GM12875 (cell line): Measurements from ENCODE around the gene OR2K2.
"Not testable (repeated sequence)": the region's sequence is repeated elsewhere in the genome, so short reads cannot be mapped to it uniquely, and the experiment has no call there.

Experiments
- H3K4me3 ChIP-seq: one replicate; pipeline ENCODE4 v1.5.1; 2011; ENCODE audit warnings: low read depth, low read length, control low read depth
- TF ChIP-seq, protein P1 (sequence below): IDR thresholded peaks from 2 replicates; pipeline ENCODE4 v1.5.1; 2011; ENCODE audit warnings: low read depth, mild to moderate bottlenecking, control low read depth, inconsistent platforms, low read length, moderate library complexity, borderline replicate concordance; ENCODE audit not compliant: insufficient read depth

OR2K2 gene

DNA sequence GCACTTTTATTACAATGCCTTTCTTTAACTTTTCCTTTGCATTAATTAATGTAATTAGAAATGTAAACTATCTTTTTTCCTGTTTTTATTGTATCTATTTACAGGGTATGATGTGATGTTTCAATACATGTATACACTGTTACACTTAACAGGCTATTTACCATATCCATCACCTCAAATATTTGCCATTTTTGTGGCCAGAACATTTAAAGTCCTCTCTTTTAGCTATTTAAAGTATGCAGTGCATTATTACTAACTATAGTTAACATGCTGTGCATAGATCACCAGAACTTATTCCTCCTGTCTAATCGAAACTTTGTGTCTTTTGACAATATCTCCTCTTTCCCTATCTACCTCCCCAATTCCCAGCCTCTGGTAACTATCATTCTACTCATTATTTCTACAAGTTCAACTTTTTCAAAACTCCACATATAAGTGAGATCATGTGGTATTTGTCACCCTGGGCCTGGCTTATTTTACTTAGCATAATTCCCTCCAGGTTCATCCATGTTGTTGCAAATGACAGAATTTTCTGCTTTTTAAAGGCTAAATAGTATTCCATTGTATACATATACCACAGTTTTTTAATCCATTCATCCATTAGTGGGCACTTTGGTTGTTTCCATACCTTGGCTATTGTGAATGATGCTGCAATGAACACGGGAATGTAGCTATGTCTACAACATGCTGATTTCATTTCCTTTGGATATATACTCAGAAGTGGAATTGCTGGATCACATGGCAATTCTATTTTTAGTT, 32.8 kb downstream of the OR2K2 start:
- TF ChIP-seq, protein P1, sequence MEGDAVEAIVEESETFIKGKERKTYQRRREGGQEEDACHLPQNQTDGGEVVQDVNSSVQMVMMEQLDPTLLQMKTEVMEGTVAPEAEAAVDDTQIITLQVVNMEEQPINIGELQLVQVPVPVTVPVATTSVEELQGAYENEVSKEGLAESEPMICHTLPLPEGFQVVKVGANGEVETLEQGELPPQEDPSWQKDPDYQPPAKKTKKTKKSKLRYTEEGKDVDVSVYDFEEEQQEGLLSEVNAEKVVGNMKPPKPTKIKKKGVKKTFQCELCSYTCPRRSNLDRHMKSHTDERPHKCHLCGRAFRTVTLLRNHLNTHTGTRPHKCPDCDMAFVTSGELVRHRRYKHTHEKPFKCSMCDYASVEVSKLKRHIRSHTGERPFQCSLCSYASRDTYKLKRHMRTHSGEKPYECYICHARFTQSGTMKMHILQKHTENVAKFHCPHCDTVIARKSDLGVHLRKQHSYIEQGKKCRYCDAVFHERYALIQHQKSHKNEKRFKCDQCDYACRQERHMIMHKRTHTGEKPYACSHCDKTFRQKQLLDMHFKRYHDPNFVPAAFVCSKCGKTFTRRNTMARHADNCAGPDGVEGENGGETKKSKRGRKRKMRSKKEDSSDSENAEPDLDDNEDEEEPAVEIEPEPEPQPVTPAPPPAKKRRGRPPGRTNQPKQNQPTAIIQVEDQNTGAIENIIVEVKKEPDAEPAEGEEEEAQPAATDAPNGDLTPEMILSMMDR = no peak
- no peak overlapping the region for H3K4me3 ChIP-seq

DNA sequence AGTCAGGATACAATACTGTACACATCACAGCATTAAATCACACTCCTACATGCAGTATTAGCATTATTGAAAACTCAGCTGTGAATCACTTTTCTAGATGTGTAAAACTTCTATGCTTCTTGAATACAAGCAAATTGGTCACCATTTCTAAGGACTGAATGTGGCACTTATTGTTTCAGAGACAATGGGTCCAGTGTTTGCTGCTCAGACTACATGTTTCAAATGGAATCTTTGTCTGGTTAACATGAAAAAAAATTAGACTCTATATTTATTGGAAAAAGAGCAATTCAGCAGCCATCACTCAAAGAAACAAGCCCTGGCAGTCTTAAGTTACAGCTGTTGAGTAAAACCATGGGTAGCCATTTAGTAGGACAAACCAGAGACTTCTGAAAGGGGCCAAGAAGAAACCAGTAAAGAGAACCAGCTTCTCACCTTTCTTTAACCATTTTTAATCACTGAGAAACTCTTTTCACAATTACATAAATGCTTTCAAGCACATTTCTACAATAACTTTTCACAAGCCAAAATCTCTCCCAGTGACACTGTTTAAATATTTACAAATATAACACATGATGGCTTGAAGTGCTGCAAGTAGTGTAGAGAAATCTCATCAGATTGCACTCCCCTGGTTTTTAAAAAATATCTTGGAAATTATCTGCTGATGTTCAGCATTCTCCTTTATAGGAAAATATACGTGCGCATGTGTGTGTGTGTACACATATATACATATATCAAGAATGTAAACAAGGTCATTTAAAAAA, 35.2 kb downstream of the OR2K2 start:
- no peak overlapping the region for H3K4me3 ChIP-seq
- TF ChIP-seq, protein P1 = no peak

- H3K4me3 ChIP-seq = no peak overlapping the region
- TF ChIP-seq, protein P1 = no peak
Observed at GRCh38 chr9:111287127-111287526, 42.9 kb downstream of the OR2K2 start.

DNA sequence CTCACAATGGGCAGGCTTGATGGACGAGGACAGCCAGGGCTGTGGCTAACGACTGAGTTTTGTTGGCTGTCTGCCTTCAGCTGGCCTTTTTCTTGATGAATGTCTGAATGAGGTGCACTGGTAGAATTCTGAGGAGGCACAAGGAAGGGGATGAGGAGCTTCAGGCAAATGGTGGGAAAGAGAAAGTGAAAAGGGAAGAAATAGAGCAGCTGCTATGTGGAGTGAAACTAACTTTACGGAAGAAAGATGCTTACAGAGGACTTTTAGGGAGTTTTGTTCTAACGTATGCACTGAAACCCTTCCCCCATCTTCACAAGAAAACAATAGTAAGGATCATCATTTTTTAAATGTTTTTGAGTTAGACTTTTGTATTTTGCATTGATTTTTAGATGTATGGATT, 45.3 kb downstream of the OR2K2 start:
- TF ChIP-seq, protein P1 = no peak
- no peak overlapping the region for H3K4me3 ChIP-seq

- TF ChIP-seq, protein P1 = no peak
- H3K4me3 ChIP-seq = no peak overlapping the region
Observed at GRCh38 chr9:111282845-111283244, 47.2 kb downstream of the OR2K2 start.

DNA sequence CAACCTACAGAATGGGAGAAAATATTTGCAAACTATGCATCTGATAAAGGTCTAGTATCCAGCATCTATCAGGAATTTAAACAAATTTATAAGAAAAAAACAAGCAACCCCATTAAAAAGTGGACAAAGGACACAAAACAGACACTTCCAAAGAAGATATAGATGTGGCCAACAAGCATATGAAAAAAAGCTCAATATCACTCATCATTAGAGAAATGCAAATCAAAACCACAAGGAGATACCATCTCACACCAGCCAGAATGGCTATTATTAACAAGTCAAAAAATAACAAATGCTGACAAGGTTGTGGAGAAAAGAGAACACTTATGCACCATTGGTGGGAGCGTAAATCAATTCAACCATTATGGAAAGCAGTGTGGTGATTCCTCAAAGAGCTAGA, 49.2 kb downstream of the OR2K2 start:
- H3K4me3 ChIP-seq = not testable (repeated sequence)
